Astrocyte of the spinal cord (primary cell): Measurements from ENCODE around the gene RHAG.
"Not testable (repeated sequence)": the region's sequence is repeated elsewhere in the genome, so short reads cannot be mapped to it uniquely, and the experiment has no call there.

ENCODE experiments used
- DNase-seq: peaks from one replicate; pipeline ENCODE4 v3.0.0; 2011; ENCODE audit warnings: low read depth, low spot score
- H3K4me3 ChIP-seq: 2 replicates; pipeline ENCODE4 v1.5.1; 2011; ENCODE audit warnings: low read depth, mild to moderate bottlenecking, low read length, moderate library complexity
- in situ Hi-C: cut with HindIII; loops from 2 replicates; pipeline ENCODE4 v1.10.0; 2017; ENCODE audit warnings: low sequenced_read_pairs
- TF ChIP-seq, protein P1 (sequence below): IDR thresholded peaks from 2 replicates; pipeline ENCODE4 v1.5.1; 2012; ENCODE audit warnings: low read depth, mild to moderate bottlenecking, low read length, inconsistent platforms

The RHAG gene

DNA sequence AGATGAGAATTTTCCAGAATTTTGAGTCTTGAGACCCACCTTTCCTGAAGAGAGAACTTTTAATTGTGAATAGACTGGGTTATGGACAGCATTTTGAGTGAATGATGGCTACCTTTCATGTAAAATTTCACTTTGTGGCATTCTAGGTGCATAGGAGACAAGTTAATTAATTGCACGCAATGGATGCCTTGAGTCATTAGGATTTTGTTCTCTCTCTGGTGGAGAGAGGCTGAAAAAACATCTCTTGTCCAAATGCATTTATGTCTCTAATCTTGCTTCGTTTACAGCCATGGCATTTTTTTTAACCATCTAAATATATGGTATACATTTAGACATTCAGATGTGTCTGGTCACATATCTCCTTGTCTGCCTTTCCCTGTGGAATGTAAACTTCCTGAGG is 3.1 kb downstream of the RHAG start:
- DNase-seq: no peak
- TF ChIP-seq, protein P1, sequence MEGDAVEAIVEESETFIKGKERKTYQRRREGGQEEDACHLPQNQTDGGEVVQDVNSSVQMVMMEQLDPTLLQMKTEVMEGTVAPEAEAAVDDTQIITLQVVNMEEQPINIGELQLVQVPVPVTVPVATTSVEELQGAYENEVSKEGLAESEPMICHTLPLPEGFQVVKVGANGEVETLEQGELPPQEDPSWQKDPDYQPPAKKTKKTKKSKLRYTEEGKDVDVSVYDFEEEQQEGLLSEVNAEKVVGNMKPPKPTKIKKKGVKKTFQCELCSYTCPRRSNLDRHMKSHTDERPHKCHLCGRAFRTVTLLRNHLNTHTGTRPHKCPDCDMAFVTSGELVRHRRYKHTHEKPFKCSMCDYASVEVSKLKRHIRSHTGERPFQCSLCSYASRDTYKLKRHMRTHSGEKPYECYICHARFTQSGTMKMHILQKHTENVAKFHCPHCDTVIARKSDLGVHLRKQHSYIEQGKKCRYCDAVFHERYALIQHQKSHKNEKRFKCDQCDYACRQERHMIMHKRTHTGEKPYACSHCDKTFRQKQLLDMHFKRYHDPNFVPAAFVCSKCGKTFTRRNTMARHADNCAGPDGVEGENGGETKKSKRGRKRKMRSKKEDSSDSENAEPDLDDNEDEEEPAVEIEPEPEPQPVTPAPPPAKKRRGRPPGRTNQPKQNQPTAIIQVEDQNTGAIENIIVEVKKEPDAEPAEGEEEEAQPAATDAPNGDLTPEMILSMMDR: no peak
- H3K4me3 ChIP-seq: no peak overlapping the region
- in situ Hi-C loops: no loop called here

DNA sequence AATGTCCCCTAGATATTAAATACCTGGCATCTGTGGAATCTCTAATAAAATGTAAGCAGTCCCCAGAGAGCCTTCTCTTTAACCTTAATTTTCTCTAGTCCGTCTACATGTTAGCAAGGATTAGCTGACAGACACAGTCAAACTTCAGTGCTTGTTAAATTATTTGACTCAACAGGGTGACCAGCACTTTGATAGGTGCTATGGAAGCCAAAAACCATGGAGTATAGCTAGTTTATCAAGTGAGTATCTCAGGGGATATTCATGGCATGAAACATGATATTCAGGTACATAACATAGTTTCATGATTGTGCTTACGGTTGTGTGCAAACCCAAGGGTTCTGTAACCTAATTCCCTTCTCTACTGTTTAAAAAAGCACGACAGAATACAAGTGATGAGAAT is 3.9 kb downstream of the RHAG start:
- TF ChIP-seq, protein P1: no peak
- H3K4me3 ChIP-seq: no peak overlapping the region
- in situ Hi-C loops: no loop called here
- no peak for DNase-seq

DNA sequence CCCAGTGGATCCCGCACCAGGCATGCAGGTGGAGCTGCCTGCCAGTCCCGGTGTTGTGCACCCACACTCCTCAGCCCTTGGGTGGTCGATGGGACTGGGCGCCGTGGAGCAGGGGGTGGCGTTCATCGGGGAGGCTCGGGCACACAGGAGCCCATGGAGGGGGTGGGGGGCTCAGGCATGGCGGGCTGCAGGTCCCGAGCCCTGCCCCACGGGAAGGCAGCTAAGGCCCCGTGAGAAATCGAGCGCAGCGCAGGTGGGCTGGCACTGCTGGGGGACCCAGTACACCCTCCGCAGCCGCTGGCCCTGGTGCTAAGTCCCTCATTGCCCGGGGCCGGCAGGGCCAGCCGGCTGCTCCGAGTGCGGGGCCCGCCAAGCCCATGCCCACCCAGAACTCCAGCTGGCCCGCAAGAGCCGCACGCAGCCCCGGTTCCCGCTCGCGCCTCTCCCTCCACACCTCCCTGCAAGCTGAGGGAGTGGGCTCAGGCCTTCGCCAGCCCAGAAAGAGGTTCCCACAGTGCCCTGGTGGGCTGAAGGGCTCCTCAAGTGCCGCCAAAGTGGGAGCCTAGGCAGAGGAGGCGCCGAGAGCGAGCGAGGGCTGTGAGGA is 7.1 kb downstream of the RHAG start:
- DNase-seq, in situ Hi-C loops, H3K4me3 ChIP-seq: not testable (repeated sequence)

DNA sequence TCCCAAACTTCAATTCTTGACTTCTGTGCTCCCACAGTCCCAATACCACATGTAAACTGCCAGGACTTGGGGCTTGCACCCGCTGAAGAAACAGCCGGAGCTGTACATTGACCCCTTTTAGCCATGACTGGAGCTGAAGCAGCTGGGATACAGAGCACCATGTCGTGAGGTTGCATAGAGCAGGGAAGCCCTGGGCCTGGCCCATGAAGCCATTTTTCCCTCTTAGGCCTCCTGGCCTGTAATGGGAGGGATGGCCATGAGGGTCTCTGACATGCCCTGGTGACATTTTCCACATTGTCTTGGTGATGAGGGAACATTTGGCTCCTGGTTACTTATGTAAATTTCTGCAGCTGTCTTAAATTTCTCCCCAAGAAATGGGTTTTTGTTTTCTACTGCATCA is 9.8 kb downstream of the RHAG start:
- no peak for DNase-seq
- TF ChIP-seq, protein P1: no peak

DNA sequence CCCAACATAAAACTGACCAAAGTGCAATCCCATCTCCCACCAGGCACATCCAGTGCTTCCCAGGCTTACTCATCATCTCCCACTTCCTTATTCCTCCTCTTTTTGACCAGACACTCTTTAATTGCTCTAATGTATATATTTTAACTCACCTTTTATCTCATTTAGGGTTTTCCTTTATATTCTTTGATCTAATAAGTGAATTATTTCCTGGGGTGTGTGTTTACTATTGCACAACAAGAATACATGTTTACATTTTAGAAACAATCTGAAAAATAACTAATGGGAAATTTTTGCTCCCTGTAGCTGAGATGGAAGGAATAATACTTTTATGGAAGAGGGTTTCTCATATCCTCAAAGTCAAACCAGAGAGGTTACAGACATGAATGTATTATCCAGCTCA is 18.4 kb downstream of the RHAG start:
- TF ChIP-seq, protein P1: no peak
- no peak overlapping the region for H3K4me3 ChIP-seq
- DNase-seq: no peak
- in situ Hi-C loops: no loop called here

More for the DNA sequence above, 9.8 kb downstream of the RHAG start:
- no peak overlapping the region for H3K4me3 ChIP-seq
- in situ Hi-C loops: no loop called here

DNA sequence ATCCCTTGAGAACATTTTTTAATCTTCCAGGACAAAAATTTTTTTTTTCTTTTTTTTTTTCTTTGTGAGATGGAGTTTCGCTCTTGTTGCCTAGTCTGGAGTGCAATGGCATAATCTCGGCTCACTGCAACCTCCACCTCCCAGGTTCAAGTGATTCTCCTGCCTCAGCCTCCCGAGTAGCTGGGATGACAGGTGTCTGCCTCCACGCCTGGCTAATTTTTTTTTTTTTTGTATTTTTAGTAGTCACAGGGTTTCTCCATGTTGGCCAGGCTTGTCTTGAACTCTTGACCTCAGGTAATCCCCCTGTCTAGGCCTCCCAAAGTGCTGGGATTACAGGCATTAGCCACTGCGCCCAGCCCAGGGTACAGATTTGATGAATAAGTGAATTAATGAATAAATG is 22.5 kb downstream of the RHAG start:
- in situ Hi-C loops, H3K4me3 ChIP-seq, DNase-seq: not testable (repeated sequence)

DNA sequence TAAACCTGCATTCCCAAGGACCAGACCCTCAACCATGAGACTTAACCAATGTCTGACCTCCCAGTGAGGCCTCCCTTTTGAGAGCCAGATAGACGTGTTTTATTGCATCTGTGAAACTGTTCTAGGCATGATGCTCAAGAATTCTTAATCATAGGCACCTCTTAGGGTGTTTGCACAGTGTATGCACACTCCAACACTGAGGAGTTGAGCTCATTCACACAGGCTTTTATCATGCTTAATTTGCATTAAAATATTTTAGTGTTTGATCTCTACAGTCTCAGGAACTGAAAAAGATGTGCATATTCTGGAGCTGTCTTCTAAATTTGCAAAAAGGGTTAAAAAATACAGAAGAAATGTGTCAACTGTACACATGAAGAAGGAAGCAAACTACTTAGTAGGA is 27.4 kb downstream of the RHAG start:
- in situ Hi-C loops: no loop called here
- TF ChIP-seq, protein P1: no peak
- H3K4me3 ChIP-seq: no peak overlapping the region
- no peak for DNase-seq

DNA sequence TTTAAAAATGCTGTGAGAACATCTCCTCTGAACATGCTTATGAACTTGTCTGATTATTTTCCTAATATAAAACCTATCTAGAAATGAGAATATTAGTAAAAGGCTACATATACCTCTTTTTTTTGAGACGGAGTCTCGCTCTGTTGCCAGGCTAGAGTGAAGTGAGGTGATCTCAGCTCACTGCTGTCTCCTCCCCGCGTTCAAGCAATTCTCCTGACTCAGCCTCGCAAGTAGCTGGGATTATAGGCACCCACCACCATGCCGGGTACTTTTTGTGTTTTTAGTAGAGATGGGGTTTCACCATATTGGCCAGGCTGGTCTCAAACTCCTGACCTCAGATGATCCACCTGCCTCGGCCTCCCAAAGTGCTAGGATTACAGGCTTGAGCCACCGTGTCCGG is 28.4 kb downstream of the RHAG start:
- in situ Hi-C loops, H3K4me3 ChIP-seq, DNase-seq: not testable (repeated sequence)
